Measurements from ENCODE around the gene ATP2A2. TPM values are rescaled to one million over a fixed set of nuclear protein-coding genes. Genes with fewer than 3 reads are reported as not detected.

Gene ATP2A2
- total and polyA plus RNA-seq, 2 of the 4 experiments (the other 2 are of a cell fraction), result 166 to 225 TPM

DNA sequence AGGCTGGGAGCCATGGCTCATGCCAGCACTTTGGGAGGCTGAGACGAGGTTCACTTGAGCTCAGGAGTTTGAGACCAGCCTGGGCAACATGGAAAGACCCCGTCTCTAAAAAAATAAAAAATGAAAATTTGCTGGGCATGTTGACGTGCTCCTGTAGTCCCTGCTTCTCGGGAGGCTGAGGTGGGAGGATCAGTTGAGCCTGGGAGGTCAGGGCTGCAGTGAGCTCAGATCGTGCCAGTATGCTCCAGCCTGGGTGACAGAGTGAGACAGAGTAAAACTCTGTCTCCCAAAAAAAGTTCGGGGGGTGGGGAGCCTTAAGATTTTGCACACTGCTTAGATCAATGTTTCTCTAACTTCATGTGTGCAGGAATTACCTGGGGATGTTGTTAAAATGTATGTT is 30.9 kb downstream of the ATP2A2 start:
- Histone ChIP-seq H3K27me3 (ENCODE audit: control insufficient read depth, insufficient read depth, low read length) (no peaks in the 10 kb centered on the region), H4K20me1 (ENCODE audit: insufficient read depth, low read length) (peaks cover 50% of the 10 kb centered on the region), H3K23ac (ENCODE audit: low read depth, low read length) (no peak overlapping the region), H4K8ac (ENCODE audit: low read depth in 2 of 2, low read length in 2 of 2) (peak overlapping the region in 1 of 2 experiments; percentile 9; a peak in 1 of 4 replicates), H2BK20ac (ENCODE audit: low read depth, low read length) (no peak overlapping the region), H2AFZ (replicated peaks; ENCODE audit: low read length, poor library complexity) (no peak overlapping the region), H3K27ac (ENCODE audit: insufficient read depth, low read length) (peak overlapping the region; percentile 43; the same call in 1 of the 2 replicates), H3K79me1 (ENCODE audit: low read depth in 1 of 2, low read length in 2 of 2) (peaks cover 17 to 75% of the 10 kb centered on the region in 2 experiments), H3K4me2 (ENCODE audit: low read depth, low read length) (no peak overlapping the region), H3K56ac (ENCODE audit: extremely low read depth, insufficient read depth, low read length) (no peak overlapping the region), H3K4me1 (ENCODE audit: control insufficient read depth, insufficient read depth, low read length) (peaks cover 25% of the 10 kb centered on the region), H3K18ac (ENCODE audit: low read depth, low read length) (no peak overlapping the region), H3K4ac (ENCODE audit: low read depth, low read length) (no peak overlapping the region), H3K9me1 (ENCODE audit: insufficient read depth, low read length) (peaks cover 18% of the 10 kb centered on the region), H2AK9ac (replicated peaks; ENCODE audit: low read depth, low read length, poor library complexity) (no peak overlapping the region), H3K9me3 (ENCODE audit: control insufficient read depth, insufficient read depth, low read length) (no peaks in the 10 kb centered on the region), H2BK5ac (ENCODE audit: low read depth, low read length, poor library complexity, severe bottlenecking) (peak overlapping the region; percentile 91), H2BK15ac (ENCODE audit: low read depth, low read length) (no peak overlapping the region), H3K4me3 (ENCODE audit: insufficient read depth, low read depth, low read length) (no peak overlapping the region), H4K5ac (ENCODE audit: low read depth, low read length) (no peak overlapping the region; the same call in 1 of the 2 replicates), H3K14ac (replicated peaks; ENCODE audit: low read depth, low read length) (peak overlapping the region; percentile 5; the same call in 1 of the 2 replicates), H3K9ac (ENCODE audit: low read depth, low read length) (no peak overlapping the region), H3K36me3 (ENCODE audit: control insufficient read depth, insufficient read depth, low read length) (peaks cover 25% of the 10 kb centered on the region), H2BK120ac (ENCODE audit: low read depth, low read length) (no peak overlapping the region), H2AK5ac (ENCODE audit: low read depth, low read length) (peak overlapping the region; percentile 43; the same call in 1 of the 2 replicates), H4K91ac (ENCODE audit: insufficient read depth, low read depth, low read length) (peak overlapping the region; percentile 28; the same call in 1 of the 2 replicates)
- no peak for DNase-seq
- intact Hi-C loops (cut with micrococcal nuclease), result loop anchor here (10.0 kb wide), 1 partner anchor 207 kb away; no protein-coding TSS in a partner anchor
- TF ChIP-seq CEBPB (IDR thresholded peaks at IDR 0.05; ENCODE audit: low read depth, low read length) (no peak), NFE2L2 (IDR thresholded peaks at IDR 0.05; ENCODE audit: low read depth, low read length) (no peak), MAZ (IDR thresholded peaks at IDR 0.05; ENCODE audit: borderline replicate concordance, low read depth, low read length) (no peak), POLR2A (IDR thresholded peaks at IDR 0.05; ENCODE audit: low read depth, low read length) (no peak), MXI1 (IDR thresholded peaks at IDR 0.05; ENCODE audit: borderline replicate concordance, low read depth, low read length) (no peak), RAD21 (IDR thresholded peaks at IDR 0.05; ENCODE audit: low read length) (no peak), BHLHE40 (IDR thresholded peaks at IDR 0.05; ENCODE audit: low read depth, low read length) (no peak), SMC3 (IDR thresholded peaks at IDR 0.05; ENCODE audit: low read depth, low read length) (no peak)
- TF ChIP-seq, protein P1, sequence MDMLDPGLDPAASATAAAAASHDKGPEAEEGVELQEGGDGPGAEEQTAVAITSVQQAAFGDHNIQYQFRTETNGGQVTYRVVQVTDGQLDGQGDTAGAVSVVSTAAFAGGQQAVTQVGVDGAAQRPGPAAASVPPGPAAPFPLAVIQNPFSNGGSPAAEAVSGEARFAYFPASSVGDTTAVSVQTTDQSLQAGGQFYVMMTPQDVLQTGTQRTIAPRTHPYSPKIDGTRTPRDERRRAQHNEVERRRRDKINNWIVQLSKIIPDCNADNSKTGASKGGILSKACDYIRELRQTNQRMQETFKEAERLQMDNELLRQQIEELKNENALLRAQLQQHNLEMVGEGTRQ (IDR thresholded peaks at IDR 0.05; ENCODE audit: low read depth, low read length), result no peak
- 85% methylated on average over 5 of the region's 6 CpGs; no CpG with 5 or more reads in 1 of the 2 experiments for WGBS, 2 experiments (ENCODE audit: extremely low coverage in 2 of 2, insufficient read length in 1 of 2)
- in situ Hi-C loops (cut with MboI; ENCODE audit: low sequenced_read_pairs), result no loop called here
- POLR2A ChIA-PET (ENCODE audit: unreplicated experiment), result no interaction called here
- ATAC-seq (ENCODE audit: low read depth), result no peak
- no TSS peak for BruUV-seq (replicated peaks)
- dilution Hi-C loops (cut with HindIII; ENCODE audit: low sequenced_read_pairs, unreplicated experiment), result no loop called here
- CTCF ChIA-PET, result no interaction called here
